ENCODE measurements around the gene CLOCK.

DNA sequence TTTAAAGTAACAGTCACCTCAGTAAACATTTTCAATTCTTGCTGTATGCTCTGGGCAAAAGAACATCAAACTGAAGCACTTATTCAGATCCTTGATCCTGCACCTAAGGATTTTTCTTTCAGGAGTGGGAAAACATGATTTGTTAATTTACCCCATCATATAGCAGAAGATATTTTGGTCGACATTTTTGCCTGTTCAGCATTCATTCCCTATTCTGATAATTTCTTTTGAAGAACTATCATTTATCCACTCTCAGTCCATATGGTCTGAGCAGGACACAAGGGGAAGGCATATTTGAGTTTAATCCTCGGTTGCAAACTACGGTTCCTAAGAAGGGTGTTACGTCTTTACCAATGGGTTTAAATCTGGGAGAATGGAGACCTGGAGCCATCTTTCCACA lies 1.2 kb upstream of the CLOCK start:
- TF ChIP-seq CTCF (IDR thresholded peaks at IDR 0.05) (no peak), POLR2AphosphoS5 (IDR thresholded peaks at IDR 0.05; ENCODE audit: insufficient read depth in 1 of 2, low read depth in 1 of 2) (no peak)
